Gastrocnemius medialis (tissue), 4 donors: ENCODE measurements around the gene PLPP4. TPM values are rescaled to one million over a fixed set of nuclear protein-coding genes. Genes with fewer than 3 reads are reported as not detected.

Source experiments
- ATAC-seq, 2 donors: fragments of 150-250 bp; one replicate each; pipeline ENCODE4 v1.9.1; 2016
- DNase-seq, 2 donors: peaks; one replicate each; pipeline ENCODE4 v3.0.0-alpha.2; 2019
- H3K27ac ChIP-seq, 4 donors: fragments of 200-600 bp; sonication (generic); 1 replicate in 1 of 4; 2 replicates in 3 of 4; pipeline ENCODE4 v1.5.1; 2016 to 2018; ENCODE audit warnings: mild to moderate bottlenecking in 2 of 4, moderate library complexity in 1 of 4
- H3K27me3 ChIP-seq, 3 donors: fragments of 200-600 bp; sonication (generic) in 2 of 3; 1 replicate in 1 of 3; 2 replicates in 2 of 3; pipeline versions ENCODE4 v1.5.1 to v1.6.0; 2016 to 2019; ENCODE audit warnings: mild to moderate bottlenecking in 1 of 3, moderate library complexity in 1 of 3
- H3K36me3 ChIP-seq, 2 donors: fragments of 200-600 bp; sonication (generic) in 1 of 2; one replicate each; pipeline ENCODE4 v1.5.1; 2017 to 2018
- H3K4me1 ChIP-seq, 2 donors: fragments of 200-600 bp; sonication (generic) in 1 of 2; one replicate each; pipeline ENCODE4 v1.5.1; 2016 to 2017; ENCODE audit warnings: mild to moderate bottlenecking in 2 of 2
- H3K4me3 ChIP-seq, 4 donors: fragments of 200-600 bp; sonication (generic) in 3 of 4; 1 replicate in 1 of 4; 2 replicates in 3 of 4; pipeline ENCODE4 v1.5.1; 2016 to 2019; ENCODE audit warnings: mild to moderate bottlenecking in 2 of 4
- H3K9me3 ChIP-seq, 3 donors: fragments of 200-600 bp; sonication (generic) in 2 of 3; 1 replicate in 1 of 3; 2 replicates in 2 of 3; pipeline ENCODE4 v1.5.1; 2016 to 2019
- CTCF ChIP-seq, 5 experiments: fragments of 450-650 bp in 3 of 5; fragments of 200-600 bp in 2 of 5; sonication (generic) in 2 of 5; IDR thresholded peaks in 4 of 5; conservative IDR thresholded peaks in 1 of 5; 1 replicate in 4 of 5; 2 replicates in 1 of 5; pipeline ENCODE4 v1.5.1; 2016 to 2019; ENCODE audit warnings: antibody characterized with exemption in 5 of 5, mild to moderate bottlenecking in 3 of 5, moderate library complexity in 3 of 5
- POLR2A ChIP-seq, 2 donors: fragments of 450-650 bp; IDR thresholded peaks; one replicate each; pipeline ENCODE4 v1.6.1; 2017; ENCODE audit warnings: antibody characterized with exemption in 2 of 2, mild to moderate bottlenecking in 2 of 2, moderate library complexity in 2 of 2
- in situ Hi-C, 4 donors: fragments of 200-750 bp; cut with MboI; loops; one replicate each; pipeline versions ENCODE4 v1.15.0 to v1.8.0; 2017; ENCODE audit warnings: low sequenced_read_pairs in 4 of 4
- intact Hi-C: fragments of 100-400 bp; cut with DNase I; formaldehyde crosslinking; loops from one replicate; pipeline ENCODE4 v1.15.1; 2023; ENCODE audit warnings: low total_unique reads
- total RNA-seq, 4 donors: library from RNA; depleted of rRNA; stranded (reverse); fragments of >200 nt; gene quantifications; one replicate each; pipeline versions ENCODE4 v1.1.0 to v1.2.3, GENCODE V29; 2016

The PLPP4 gene
- not detected for total RNA-seq

- ATAC-seq, result no peak
- Histone ChIP-seq H3K4me3 (peak within 1 kb of the TSS in 3 of 4 donors; percentile 24 to 28 (median 24)), H3K27me3 (peaks cover 33 to 37% (median 35%) of the 10 kb centered on the region in 3 donors), H3K4me1 (no peaks in the 10 kb centered on the region), H3K36me3 (no peaks in the 10 kb centered on the region), H3K27ac (no peak within 1 kb of the TSS), H3K9me3 (no peaks in the 10 kb centered on the region)
- DNase-seq, result no peak
- in situ Hi-C loops (no loop called here), intact Hi-C loops (no loop called here)
- TF ChIP-seq CTCF (IDR thresholded peaks at IDR 0.05 in 4 of 5, conservative IDR thresholded peaks at IDR 0.05 in 1 of 5) (no peak), POLR2A (IDR thresholded peaks at IDR 0.05) (no peak)
Observed at GRCh38 chr10:120456626-120457430, at the start of gene PLPP4. Gene PLPP4 (plus strand): TSS chr10:120457227. CDS start chr10:120457306, 79 bp downstream.

- no peak for TF ChIP-seq CTCF (IDR thresholded peaks at IDR 0.05 in 4 of 5, conservative IDR thresholded peaks at IDR 0.05 in 1 of 5)
- no peak for TF ChIP-seq POLR2A (IDR thresholded peaks at IDR 0.05)
- no peak for ATAC-seq
- in situ Hi-C loops (no loop called here), intact Hi-C loops (no loop called here)
- H3K9me3 ChIP-seq, result no peaks in the 10 kb centered on the region
- no peak for DNase-seq
- H3K36me3 ChIP-seq, result no peaks in the 10 kb centered on the region
- H3K27me3 ChIP-seq, result no peaks in the 10 kb centered on the region
- H3K4me1 ChIP-seq, result no peaks in the 10 kb centered on the region
- H3K27ac ChIP-seq, result no peak overlapping the region
- H3K4me3 ChIP-seq, result no peak overlapping the region
Observed at GRCh38 chr10:120409816-120410215, 47.2 kb upstream of the PLPP4 start.

GRCh38 chr10:120414946-120415345, 42.1 kb upstream of the PLPP4 start:
- Histone ChIP-seq H3K9me3 (no peaks in the 10 kb centered on the region), H3K4me3 (no peak overlapping the region), H3K27me3 (no peaks in the 10 kb centered on the region), H3K4me1 (no peaks in the 10 kb centered on the region), H3K36me3 (no peaks in the 10 kb centered on the region), H3K27ac (no peak overlapping the region)
- intact Hi-C loops (no loop called here), in situ Hi-C loops (no loop called here)
- ATAC-seq, result no peak
- no peak for TF ChIP-seq POLR2A (IDR thresholded peaks at IDR 0.05)
- TF ChIP-seq CTCF (IDR thresholded peaks at IDR 0.05 in 4 of 5, conservative IDR thresholded peaks at IDR 0.05 in 1 of 5), result no peak
- DNase-seq, result no peak

GRCh38 chr10:120415709-120416330, 41.2 kb upstream of the PLPP4 start:
- DNase-seq, result no peak
- in situ Hi-C loops, result no loop called here

More at GRCh38 chr10:120415709-120416330, 41.2 kb upstream of the PLPP4 start:
- H3K27me3 ChIP-seq, result no peaks in the 10 kb centered on the region
- H3K9me3 ChIP-seq, result no peaks in the 10 kb centered on the region
- ATAC-seq, result no peak
- intact Hi-C loops, result no loop called here
- no peak overlapping the region for H3K4me3 ChIP-seq
- no peaks in the 10 kb centered on the region for H3K4me1 ChIP-seq
- no peak for TF ChIP-seq POLR2A (IDR thresholded peaks at IDR 0.05)
- no peak for TF ChIP-seq CTCF (IDR thresholded peaks at IDR 0.05 in 4 of 5, conservative IDR thresholded peaks at IDR 0.05 in 1 of 5)
- H3K27ac ChIP-seq, result no peak overlapping the region
- H3K36me3 ChIP-seq, result no peaks in the 10 kb centered on the region
